H1 (cell line): ENCODE data around the gene SGK1. TPM values are rescaled to one million over a fixed set of nuclear protein-coding genes. Genes with fewer than 3 reads are reported as not detected.

Experiments
- CTCF ChIA-PET: fragments of 300-600 bp; sonication (Branson Sonifier 250); formaldehyde crosslinking; loops from one replicate; lab custom pipeline; 2021; ENCODE audit not compliant: partially characterized antibody; lab: Charles Lee
- POLR2A ChIA-PET: fragments of 300-600 bp; sonication (Branson Sonifier 250); formaldehyde crosslinking; loops from one replicate; lab custom pipeline; 2021; ENCODE audit warnings: inconsistent platforms; ENCODE audit not compliant: partially characterized antibody; lab: Charles Lee
- DNase-seq, 2 experiments: peaks; one replicate each; pipeline versions ENCODE4 v3.0.0 to v3.0.0-alpha.2; 2010 to 2022; ENCODE audit warnings: low spot score in 2 of 2, low read depth in 1 of 2, mixed read lengths in 1 of 2
- FAIRE-seq: peaks from 2 replicates; lab custom pipeline; 2011; peaks lifted over from hg19 to GRCh38; lab: Jason Lieb, UNC
- H2AFZ ChIP-seq: 2 replicates; pipeline ENCODE4 v1.8.1; 2012; ENCODE audit warnings: low read length, inconsistent platforms
- H2AK5ac ChIP-seq: 2 replicates; pipeline ENCODE4 v1.6.1; 2013; ENCODE audit warnings: low read depth, low read length
- H2BK120ac ChIP-seq: replicated peaks from 2 replicates; pipeline ENCODE3; 2013; ENCODE audit warnings: low read depth, low read length, inconsistent platforms
- H2BK12ac ChIP-seq: 2 replicates; pipeline ENCODE4 v1.6.1; 2013; ENCODE audit warnings: low read depth, low read length
- H2BK15ac ChIP-seq: 2 replicates; pipeline ENCODE4 v1.6.1; 2013; ENCODE audit warnings: low read length
- H2BK20ac ChIP-seq: 2 replicates; pipeline ENCODE4 v1.6.1; 2013; ENCODE audit warnings: low read length
- H2BK5ac ChIP-seq: 2 replicates; pipeline ENCODE4 v1.6.1; 2013; ENCODE audit warnings: low read depth, low read length
- H3K14ac ChIP-seq: 2 replicates; pipeline ENCODE4 v1.6.1; 2013; ENCODE audit warnings: inconsistent platforms; ENCODE audit not compliant: insufficient read length
- H3K18ac ChIP-seq: 2 replicates; pipeline ENCODE4 v1.6.1; 2013; ENCODE audit warnings: low read length; ENCODE audit errors: extremely low read depth
- H3K23ac ChIP-seq: 2 replicates; pipeline ENCODE4 v1.6.1; 2013; ENCODE audit warnings: inconsistent platforms; ENCODE audit not compliant: insufficient read length
- H3K23me2 ChIP-seq: 2 replicates; pipeline ENCODE4 v1.6.1; 2013; ENCODE audit warnings: low read depth, low read length
- H3K27ac ChIP-seq: 2 replicates; pipeline ENCODE4 v1.6.1; 2011; ENCODE audit warnings: low read depth, low read length, inconsistent platforms
- H3K27me3 ChIP-seq, 4 experiments: replicated peaks in 1 of 4; 1 replicate in 1 of 4; 2 replicates in 3 of 4; pipeline versions ENCODE4 v1.6.1 to v1.8.1; 2011 to 2013; ENCODE audit warnings: low read length in 3 of 4, mild to moderate bottlenecking in 3 of 4, inconsistent platforms in 2 of 4, mixed read lengths in 2 of 4, moderate library complexity in 1 of 4; ENCODE audit not compliant: control insufficient read depth in 3 of 4, insufficient read depth in 3 of 4; ENCODE audit errors: extremely low read depth in 1 of 4
- H3K36me3 ChIP-seq, 4 experiments: 2 replicates each; pipeline versions ENCODE4 v1.6.1 to v1.8.1; 2011 to 2013; ENCODE audit warnings: mild to moderate bottlenecking in 4 of 4, low read length in 3 of 4, moderate library complexity in 2 of 4, control low read depth in 1 of 4, inconsistent platforms in 1 of 4; ENCODE audit not compliant: insufficient read depth in 4 of 4, control insufficient read depth in 2 of 4
- H3K4ac ChIP-seq: replicated peaks from 2 replicates; pipeline ENCODE3; 2013; ENCODE audit warnings: low read length, low read depth, mixed read lengths, inconsistent platforms; ENCODE audit not compliant: insufficient read length
- H3K4me1 ChIP-seq, 4 experiments: replicated peaks in 1 of 4; 1 replicate in 1 of 4; 2 replicates in 3 of 4; pipeline versions ENCODE4 v1.6.1 to v1.8.1; 2011 to 2013; ENCODE audit warnings: low read length in 3 of 4, inconsistent platforms in 2 of 4, mixed read lengths in 1 of 4; ENCODE audit not compliant: insufficient read depth in 4 of 4, control insufficient read depth in 3 of 4
- H3K4me2 ChIP-seq, 2 experiments: 2 replicates each; pipeline versions ENCODE4 v1.6.1 to v1.8.1; 2011 to 2013; ENCODE audit warnings: low read depth in 2 of 2, low read length in 2 of 2, control low read depth in 1 of 2, inconsistent platforms in 1 of 2, mild to moderate bottlenecking in 1 of 2; ENCODE audit not compliant: insufficient read depth in 1 of 2
- H3K4me3 ChIP-seq, 4 experiments: fragments of 200-600, 300-600 bp in 1 of 4; sonication (generic), shearing (Covaris generic), sonication (Bioruptor Twin) in 1 of 4; 2 replicates each; pipeline versions ENCODE4 v1.5.1 to v1.8.1; 2011 to 2016; ENCODE audit warnings: low read length in 4 of 4, low read depth in 3 of 4, control low read depth in 2 of 4, inconsistent platforms in 2 of 4, mild to moderate bottlenecking in 2 of 4, mixed read lengths in 1 of 4, moderate library complexity in 1 of 4; ENCODE audit not compliant: insufficient read depth in 2 of 4; ENCODE audit errors: extremely low read depth in 1 of 4
- H3K56ac ChIP-seq: replicated peaks from 2 replicates; pipeline ENCODE3; 2013; ENCODE audit warnings: low read depth, mild to moderate bottlenecking, mixed read lengths, low read length, inconsistent platforms; ENCODE audit not compliant: insufficient read length
- H3K79me1 ChIP-seq: 2 replicates; pipeline ENCODE4 v1.6.1; 2013; ENCODE audit warnings: low read depth, low read length, control low read depth
- H3K79me2 ChIP-seq, 2 experiments: 2 replicates each; pipeline versions ENCODE4 v1.6.1 to v1.8.1; 2012 to 2013; ENCODE audit warnings: low read length in 2 of 2, mild to moderate bottlenecking in 2 of 2, inconsistent platforms in 1 of 2; ENCODE audit not compliant: insufficient read depth in 2 of 2, control insufficient read depth in 1 of 2
- H3K9ac ChIP-seq, 4 experiments: replicated peaks in 1 of 4; 1 replicate in 1 of 4; 2 replicates in 3 of 4; pipeline versions ENCODE4 v1.6.1 to v1.8.1; 2011 to 2013; ENCODE audit warnings: low read depth in 3 of 4, low read length in 3 of 4, control low read depth in 2 of 4, mild to moderate bottlenecking in 2 of 4, moderate library complexity in 2 of 4, inconsistent platforms in 1 of 4; ENCODE audit errors: extremely low read depth in 1 of 4
- H3K9me3 ChIP-seq, 2 experiments: 2 replicates each; pipeline versions ENCODE4 v1.6.1 to v1.8.1; 2012 to 2013; ENCODE audit warnings: mild to moderate bottlenecking in 2 of 2, moderate library complexity in 2 of 2, control low read depth in 1 of 2, inconsistent platforms in 1 of 2, low read depth in 1 of 2, low read length in 1 of 2, mixed read lengths in 1 of 2; ENCODE audit not compliant: insufficient read depth in 2 of 2
- H4K20me1 ChIP-seq, 2 experiments: replicated peaks in 1 of 2; 2 replicates each; pipeline versions ENCODE3 to v1.8.1; 2011 to 2013; ENCODE audit warnings: inconsistent platforms in 2 of 2, low read length in 2 of 2, mild to moderate bottlenecking in 1 of 2; ENCODE audit not compliant: insufficient read depth in 2 of 2, control insufficient read depth in 1 of 2
- H4K5ac ChIP-seq: 2 replicates; pipeline ENCODE4 v1.6.1; 2013; ENCODE audit warnings: low read length, low read depth, mixed read lengths, inconsistent platforms; ENCODE audit not compliant: insufficient read length
- H4K8ac ChIP-seq: 2 replicates; pipeline ENCODE4 v1.8.0; 2013; ENCODE audit warnings: mild to moderate bottlenecking, moderate library complexity, low read length, inconsistent platforms; ENCODE audit not compliant: insufficient read depth; ENCODE audit errors: extremely low read depth
- H4K91ac ChIP-seq: replicated peaks from 2 replicates; pipeline ENCODE3; 2013; ENCODE audit warnings: low read length, mixed read lengths, inconsistent platforms; ENCODE audit not compliant: insufficient read length
- ATF2 ChIP-seq: IDR thresholded peaks from 2 replicates; pipeline ENCODE4 v1.6.1; 2012; ENCODE audit warnings: low read length, inconsistent platforms
- CBX5 ChIP-seq: fragments of 300-800, 300-1000 bp; sonication (generic); IDR thresholded peaks from 2 replicates; pipeline ENCODE4 v1.7.1; 2016; ENCODE audit warnings: antibody characterized with exemption, low read length, low read depth
- CHD2 ChIP-seq: IDR thresholded peaks from 2 replicates; pipeline ENCODE4 v1.6.1; 2012; ENCODE audit warnings: low read length, improper control_type of control experiment
- CREB1 ChIP-seq: IDR thresholded peaks from 2 replicates; pipeline ENCODE4 v1.6.1; 2012; ENCODE audit warnings: inconsistent platforms
- EGR1 ChIP-seq: IDR thresholded peaks from 2 replicates; pipeline ENCODE4 v1.6.1; 2011; ENCODE audit warnings: low read depth, low read length, borderline replicate concordance
- GTF2F1 ChIP-seq: IDR thresholded peaks from 2 replicates; pipeline ENCODE4 v1.6.1; 2012; ENCODE audit warnings: low read depth, low read length, improper control_type of control experiment, borderline replicate concordance
- HDAC6 ChIP-seq: IDR thresholded peaks from one replicate; pipeline ENCODE4 v1.7.1; 2012; ENCODE audit warnings: low read depth, mild to moderate bottlenecking, inconsistent platforms, low read length, moderate library complexity
- MAFK ChIP-seq: IDR thresholded peaks from 2 replicates; pipeline ENCODE4 v1.6.1; 2012; ENCODE audit warnings: low read depth, mild to moderate bottlenecking, improper control_type of control experiment, low read length
- SIX5 ChIP-seq: IDR thresholded peaks from 2 replicates; pipeline ENCODE4 v1.6.1; 2011; ENCODE audit warnings: mild to moderate bottlenecking, low read depth, low read length
- SP2 ChIP-seq: IDR thresholded peaks from 2 replicates; pipeline ENCODE4 v1.6.1; 2012; ENCODE audit warnings: mild to moderate bottlenecking, low read length, inconsistent platforms
- TAF1 ChIP-seq: IDR thresholded peaks from 2 replicates; pipeline ENCODE4 v1.6.1; 2011; ENCODE audit warnings: mild to moderate bottlenecking, low read depth, low read length
- TAF7 ChIP-seq: optimal IDR thresholded peaks from 2 replicates; pipeline ENCODE3; 2011; ENCODE audit warnings: low read depth, mild to moderate bottlenecking, inconsistent platforms, low read length, moderate library complexity, borderline replicate concordance
- ZNF274 ChIP-seq: IDR thresholded peaks from 2 replicates; pipeline ENCODE4 v1.7.0; 2012; ENCODE audit warnings: low read length, borderline replicate concordance; ENCODE audit errors: extremely low read depth
- WGBS, 2 experiments: shearing (Covaris generic) in 1 of 2; methylation state at CpG; one replicate each; pipeline versions ENCODE4 v1.1.6 to v1.1.7; 2013 to 2015; ENCODE audit warnings: low lambda C conversion rate in 2 of 2, mixed read lengths in 2 of 2, inconsistent platforms in 1 of 2, low coverage in 1 of 2, missing lambda C conversion rate in 1 of 2; ENCODE audit not compliant: insufficient replicate concordance in 2 of 2, insufficient coverage in 1 of 2, insufficient read length in 1 of 2; ENCODE audit errors: extremely low coverage in 1 of 2, missing lambda C conversion rate in 1 of 2; 5-methylcytosine and 5-hydroxymethylcytosine counted together
- polyA plus RNA-seq, 7 experiments: library from polyadenylated mRNA; depleted of rRNA in 3 of 7; stranded (reverse) in 5 of 7; unstranded in 2 of 7; fragments of >200 nt in 5 of 7; fragments of 200-250 nt in 2 of 7; gene quantifications; 1 replicate in 5 of 7; 2 replicates in 1 of 7; 4 replicates in 1 of 7; pipeline versions ENCODE4 v1.2.1 to v1.2.3, GENCODE V29; 2011 to 2013; ENCODE audit warnings: missing spikeins in 2 of 7, mixed read lengths in 2 of 7
- total RNA-seq: library from RNA; stranded (reverse); fragmentation: NEBNext Ultra II Directional; extraction: Animal tissue kit (Norgen Biotek cat#: 25700); gene quantifications from 2 replicates; pipeline ENCODE4 v1.2.1, GENCODE V29; 2021

Gene SGK1
- total and polyA plus RNA-seq, 2 of the 8 experiments (the other 6 are each of a cell fraction or from before 2014, with no cell fraction given): 14.5 to 18.4 TPM

GRCh38 chr6:134287859-134288537, 29.9 kb downstream of the SGK1 start:
- Histone ChIP-seq H3K79me1 (no peaks in the 10 kb centered on the region), H2BK15ac (no peak overlapping the region), H2BK5ac (no peak overlapping the region), H2BK12ac (no peak overlapping the region), H3K4me3 (no peak overlapping the region), H3K27ac (no peak overlapping the region), H3K79me2 (no peaks in the 10 kb centered on the region), H3K14ac (no peak overlapping the region), H3K4ac (no peak overlapping the region), H4K5ac (no peak overlapping the region), H3K18ac (no peak overlapping the region), H3K4me1 (peaks cover 0 to 2% (median under 1%) of the 10 kb centered on the region in 4 experiments; a peak in 1 of 7 replicates), H3K4me2 (no peak overlapping the region), H3K23ac (no peak overlapping the region), H3K9ac (no peak overlapping the region), H2AFZ (0 out of 2 replicates have a peak overlapping the region, but pooled peaks have one; percentile 9), H2AK5ac (no peak overlapping the region), H2BK20ac (no peak overlapping the region), H3K9me3 (no peaks in the 10 kb centered on the region; a peak in 1 of 4 replicates), H2BK120ac (no peak overlapping the region), H3K27me3 (no peaks in the 10 kb centered on the region), H4K8ac (no peak overlapping the region), H3K36me3 (no peaks in the 10 kb centered on the region), H4K20me1 (no peaks in the 10 kb centered on the region), H3K56ac (no peak overlapping the region), H3K23me2 (no peaks in the 10 kb centered on the region), H4K91ac (no peak overlapping the region)
- ChIA-PET CTCF (interaction anchor here (0.6 to 1.1 kb wide), 3 partner anchors 11 to 309 kb away, joined by 3 to 4 read pairs (median 4); no protein-coding TSS in a partner anchor), POLR2A (no interaction called here)
- DNase-seq (no peak), FAIRE-seq (no peak)
- 81% methylated on average over 2 of the region's 2 CpGs; no CpG with 5 or more reads in 1 of the 2 experiments for WGBS, 2 experiments
- no peak for TF ChIP-seq CREB1
- no peak for TF ChIP-seq TAF1
- no peak for TF ChIP-seq CHD2
- TF ChIP-seq MAFK: no peak
- TF ChIP-seq ZNF274: no peak
- no peak for TF ChIP-seq TAF7
- TF ChIP-seq SP2: no peak
- TF ChIP-seq HDAC6: no peak
- TF ChIP-seq GTF2F1: no peak
- no peak for TF ChIP-seq EGR1
- no peak for TF ChIP-seq SIX5
- no peak for TF ChIP-seq ATF2
- TF ChIP-seq CBX5: no peak
